ENCODE data around the gene GSE1. TPM values are rescaled to one million over a fixed set of nuclear protein-coding genes. Genes with fewer than 3 reads are reported as not detected.

Gene GSE1
- total RNA-seq, 8 experiments from 2014 or later: 13.0 to 63.2 (median 38.5) TPM

DNA sequence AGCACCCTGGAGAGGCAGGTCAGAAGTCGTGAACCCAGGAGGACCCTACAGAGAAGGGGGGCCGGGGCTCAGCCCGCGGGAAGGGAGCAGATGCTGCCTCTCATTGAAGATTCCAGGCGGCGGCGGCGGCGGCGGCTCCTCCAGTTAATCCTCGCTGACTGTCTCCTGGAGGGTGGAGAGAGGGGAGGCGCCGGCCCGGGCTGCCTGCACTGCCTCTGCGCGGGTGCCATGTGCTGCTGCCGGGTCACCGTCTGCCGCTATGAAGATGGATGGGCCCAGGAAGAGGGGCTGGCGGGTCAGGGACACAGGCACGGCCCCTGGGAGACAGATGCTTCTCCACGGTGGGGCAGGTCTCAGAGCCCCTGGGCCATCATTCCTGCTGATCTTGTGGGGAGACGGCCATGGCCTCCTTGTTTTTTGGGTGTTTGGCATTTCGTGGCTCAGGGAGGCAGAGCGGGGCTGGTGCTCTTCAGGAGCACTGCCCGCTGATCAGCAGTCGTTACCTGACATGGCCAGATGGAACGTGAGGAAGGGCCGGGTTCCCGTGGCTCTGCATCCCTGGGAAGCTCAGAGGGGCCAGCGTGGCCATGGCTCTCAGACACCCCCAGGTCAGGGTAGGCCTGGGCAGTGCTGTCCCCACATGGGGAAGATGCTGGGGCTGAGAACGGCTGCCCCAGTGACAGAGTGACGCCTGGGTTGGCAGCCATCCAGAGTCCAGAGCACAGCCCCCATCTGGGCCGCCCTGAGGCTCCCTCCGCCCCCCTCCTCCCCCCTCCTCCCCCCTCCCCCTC is 39.5 kb downstream of the GSE1 start:
- peaks cover 52 to 56% of the 10 kb centered on the region in 2 donors for H3K4me1 ChIP-seq (replicated peaks in 1 of 2)
- peak; percentile 80 to 92 (median 86) for ATAC-seq (replicated peaks in 6 of 8)
- in situ Hi-C loops (cut with MboI; ENCODE audit: low pct_unique_long_range_greater_than_20kb in 2 of 9, low sequenced_read_pairs in 9 of 9, unreplicated experiment in 9 of 9): no loop called here
- peak overlapping the region; percentile 90 to 95 for H3K27ac ChIP-seq
- no peak overlapping the region for H3K4me3 ChIP-seq
- 16 to 80% (median 17%) methylated on average over 2 to 12 of the region's 35 CpGs; no CpG with 5 or more reads in 6 of the 10 experiments for WGBS, 10 experiments

DNA sequence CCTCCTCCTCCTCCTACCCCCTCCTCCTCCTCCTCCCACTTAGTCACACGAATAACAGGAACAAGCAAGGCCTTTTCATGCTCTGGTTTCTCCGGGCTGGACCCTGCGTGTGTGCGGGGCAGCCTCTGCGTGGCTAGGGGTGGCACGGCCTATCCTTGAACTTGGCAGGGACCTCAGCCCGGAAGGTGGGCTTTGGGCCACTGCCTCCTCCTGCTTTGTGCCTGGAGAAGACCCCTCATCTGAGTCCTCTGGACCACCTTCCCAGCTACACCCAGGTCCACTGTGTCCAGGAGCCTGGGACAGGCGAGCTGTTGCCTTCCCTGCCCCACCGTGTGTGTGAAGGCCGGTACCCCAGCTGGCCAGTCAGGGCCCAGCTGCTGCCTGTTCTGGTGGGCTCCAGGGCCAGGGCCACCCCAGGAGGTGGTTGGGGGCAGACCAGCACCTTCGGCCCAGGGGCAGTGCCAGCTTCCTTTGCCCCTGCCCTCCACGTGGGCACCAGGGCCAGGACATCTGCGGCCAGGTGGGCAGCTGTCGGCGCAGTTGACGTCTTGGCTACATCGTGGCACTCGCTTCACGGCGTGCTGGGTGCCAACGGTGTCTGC is 40.3 kb downstream of the GSE1 start:
- Histone ChIP-seq H3K4me1 (replicated peaks in 1 of 2) (peaks cover 50 to 52% of the 10 kb centered on the region in 2 donors), H3K27ac (peak overlapping the region; percentile 70 to 82), H3K4me3 (no peak overlapping the region)
- ATAC-seq (replicated peaks in 6 of 8): no peak
- WGBS, 10 experiments: 98 to 100% methylated on average over 7 to 8 of the region's 21 CpGs; no CpG with 5 or more reads in 8 of the 10 experiments
- in situ Hi-C loops (cut with MboI; ENCODE audit: low pct_unique_long_range_greater_than_20kb in 2 of 9, low sequenced_read_pairs in 9 of 9, unreplicated experiment in 9 of 9): no loop called here

DNA sequence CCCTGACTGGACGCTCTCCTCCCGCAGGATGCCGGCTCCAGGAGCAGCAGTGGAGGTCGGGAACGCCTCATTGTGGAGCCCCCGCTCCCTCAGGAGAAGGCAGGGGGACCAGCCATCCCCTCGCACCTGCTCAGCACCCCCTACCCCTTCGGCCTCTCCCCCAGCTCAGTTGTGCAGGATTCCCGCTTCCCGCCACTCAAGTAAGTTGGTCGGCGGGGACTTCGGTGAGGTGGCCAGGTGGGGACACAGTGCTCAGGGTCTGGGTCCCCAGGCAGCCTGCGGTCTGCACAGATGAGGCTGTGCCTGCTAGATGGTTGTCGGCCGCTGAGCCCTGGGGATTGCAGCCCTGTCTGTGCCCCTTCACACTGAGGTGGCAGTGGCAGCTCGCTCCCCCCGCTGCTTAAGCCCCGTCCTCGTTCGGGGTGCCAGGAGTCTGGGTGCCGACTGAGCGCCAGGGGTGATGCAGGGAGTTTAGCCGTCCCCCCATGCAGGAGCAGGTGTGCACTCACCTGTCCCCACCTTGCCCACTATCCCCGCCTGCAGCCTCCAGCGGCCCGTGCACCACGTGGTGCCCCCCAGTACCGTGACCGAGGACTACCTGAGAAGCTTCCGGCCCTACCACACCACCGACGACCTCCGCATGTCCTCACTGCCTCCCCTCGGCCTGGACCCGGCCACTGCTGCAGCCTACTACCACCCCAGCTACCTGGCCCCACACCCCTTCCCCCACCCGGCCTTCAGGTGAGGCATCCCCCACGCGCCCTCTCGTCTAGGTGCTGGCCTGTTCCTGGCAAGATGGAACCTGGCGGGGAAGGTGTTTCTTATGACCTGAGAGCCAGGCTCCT is 41.4 kb downstream of the GSE1 start:
- in situ Hi-C loops (cut with MboI; ENCODE audit: low pct_unique_long_range_greater_than_20kb in 2 of 9, low sequenced_read_pairs in 9 of 9, unreplicated experiment in 9 of 9): no loop called here
- 100% methylated on average over 1 to 2 of the region's 41 CpGs; no CpG with 5 or more reads in 8 of the 10 experiments for WGBS, 10 experiments

DNA sequence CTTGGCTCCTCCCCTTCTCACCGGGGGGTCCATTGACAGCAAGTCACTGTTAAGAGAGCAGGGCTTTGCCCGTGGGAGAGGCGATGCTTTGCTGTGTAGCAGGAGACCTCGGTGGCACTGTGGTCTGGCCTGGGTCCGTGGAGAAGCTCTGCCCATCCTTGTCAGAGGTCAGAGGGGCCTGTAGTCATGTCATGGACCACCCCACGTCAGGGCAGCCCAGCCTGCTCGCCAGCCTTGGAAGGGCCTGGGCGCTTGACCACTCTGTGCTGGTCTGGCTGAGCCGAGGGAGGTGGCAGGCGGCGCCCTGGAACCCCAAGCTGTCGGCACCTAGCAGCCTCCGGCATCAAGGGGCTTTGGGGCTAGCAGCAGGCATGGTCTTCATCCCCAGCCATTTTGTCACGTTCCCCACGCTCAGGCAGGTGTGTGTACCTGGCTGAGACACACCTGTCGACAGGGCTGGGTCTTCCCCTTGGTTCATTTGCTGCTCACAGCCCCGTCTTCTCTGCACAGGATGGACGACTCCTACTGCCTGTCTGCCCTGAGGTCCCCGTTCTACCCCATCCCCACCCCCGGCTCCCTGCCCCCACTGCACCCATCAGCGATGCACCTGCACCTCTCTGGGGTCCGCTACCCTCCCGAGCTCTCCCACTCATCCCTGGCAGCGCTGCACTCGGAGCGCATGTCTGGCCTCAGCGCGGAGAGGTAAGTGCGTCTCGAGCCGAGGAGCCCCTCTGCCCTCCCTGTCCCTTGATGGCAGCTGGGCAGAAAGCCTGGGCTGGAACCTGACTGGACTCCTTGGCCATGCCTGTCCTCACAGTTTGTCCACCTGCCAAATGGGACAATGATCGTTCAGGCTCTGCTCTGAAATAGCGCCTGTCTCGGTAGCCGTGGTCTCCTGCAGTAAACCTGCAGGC is 42.4 kb downstream of the GSE1 start:
- H3K4me3 ChIP-seq: no peak overlapping the region
- H3K27ac ChIP-seq: no peak overlapping the region
- 40 to 100% (median 86%) methylated on average over 1 to 4 of the region's 35 CpGs; no CpG with 5 or more reads in 7 of the 10 experiments for WGBS, 10 experiments
- H3K4me1 ChIP-seq (replicated peaks in 1 of 2): peaks cover 33 to 34% of the 10 kb centered on the region in 2 donors
- in situ Hi-C loops (cut with MboI; ENCODE audit: low pct_unique_long_range_greater_than_20kb in 2 of 9, low sequenced_read_pairs in 9 of 9, unreplicated experiment in 9 of 9): no loop called here
- no peak for ATAC-seq (replicated peaks in 6 of 8)

More for the DNA sequence above, 41.4 kb downstream of the GSE1 start:
- H3K4me3 ChIP-seq: no peak overlapping the region
- no peak for ATAC-seq (replicated peaks in 6 of 8)
- peaks cover 39 to 41% of the 10 kb centered on the region in 2 donors for H3K4me1 ChIP-seq (replicated peaks in 1 of 2)
- peak overlapping the region in 1 of 2 donors; percentile 70 for H3K27ac ChIP-seq

DNA sequence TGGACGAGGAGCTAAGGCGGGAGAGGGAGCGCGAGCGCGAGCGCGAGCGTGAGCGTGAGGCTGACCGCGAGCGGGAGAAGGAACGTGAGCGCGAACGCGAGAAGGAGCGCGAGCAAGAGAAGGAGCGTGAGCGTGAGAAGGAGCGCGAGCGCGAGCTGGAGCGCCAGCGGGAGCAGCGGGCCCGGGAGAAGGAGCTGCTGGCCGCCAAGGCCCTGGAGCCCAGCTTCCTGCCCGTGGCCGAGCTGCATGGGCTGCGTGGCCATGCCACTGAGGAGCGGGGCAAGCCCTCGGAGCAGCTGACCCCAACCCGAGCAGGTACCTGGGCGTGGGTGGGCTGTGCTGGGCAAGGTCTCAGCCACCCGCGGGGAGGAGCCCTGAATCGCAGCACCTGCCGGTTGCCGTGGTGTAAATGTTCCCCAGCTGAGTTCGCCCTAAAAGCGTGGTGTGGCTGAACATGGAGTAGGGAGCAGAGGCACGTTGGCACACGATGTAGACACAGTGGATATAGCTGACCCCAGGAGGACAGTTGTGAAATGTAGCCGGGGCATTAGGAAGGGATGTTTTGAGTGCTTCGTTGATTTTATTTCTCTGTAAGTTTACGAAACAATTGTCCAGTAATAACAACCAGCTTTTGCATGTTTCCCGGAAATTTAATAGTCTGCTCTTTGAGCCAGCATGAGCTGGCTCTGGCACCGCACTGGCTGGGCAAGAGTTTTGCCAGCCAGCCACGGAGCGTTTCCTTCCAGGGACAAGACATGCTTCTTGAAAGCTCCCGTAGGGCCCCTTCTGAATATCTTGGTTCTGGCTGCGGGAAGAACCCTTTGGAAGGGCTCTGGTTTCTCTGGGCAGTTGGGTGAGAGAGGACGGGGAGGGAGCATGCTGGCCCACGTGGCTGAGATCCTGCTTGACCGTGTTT is 43.5 kb downstream of the GSE1 start:
- no peak for ATAC-seq (replicated peaks in 6 of 8)
- no peak overlapping the region for H3K27ac ChIP-seq
- no peak overlapping the region for H3K4me3 ChIP-seq
- in situ Hi-C loops (cut with MboI; ENCODE audit: low pct_unique_long_range_greater_than_20kb in 2 of 9, low sequenced_read_pairs in 9 of 9, unreplicated experiment in 9 of 9): no loop called here
- H3K4me1 ChIP-seq (replicated peaks in 1 of 2): peaks cover 32 to 33% of the 10 kb centered on the region in 2 donors
- WGBS, 10 experiments: 60 to 98% (median 95%) methylated on average over 9 to 40 of the region's 59 CpGs; no CpG with 5 or more reads in 1 of the 10 experiments

DNA sequence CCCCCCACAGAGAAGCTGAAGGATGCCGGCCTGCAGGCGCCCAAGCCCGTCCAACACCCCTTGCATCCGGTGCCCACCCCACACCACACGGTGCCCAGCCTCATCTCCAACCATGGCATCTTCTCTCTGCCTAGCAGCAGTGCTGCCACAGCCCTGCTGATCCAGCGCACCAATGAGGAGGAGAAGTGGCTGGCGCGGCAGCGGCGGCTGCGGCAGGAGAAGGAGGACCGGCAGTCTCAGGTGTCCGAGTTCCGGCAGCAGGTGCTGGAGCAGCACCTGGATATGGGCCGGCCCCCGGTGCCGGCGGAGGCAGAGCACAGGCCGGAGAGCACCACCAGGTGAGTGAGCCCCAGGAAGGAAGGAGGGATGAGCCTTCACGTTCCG is 44.1 kb downstream of the GSE1 start:
- Histone ChIP-seq H3K4me3 (no peak overlapping the region), H3K27ac (no peak overlapping the region), H3K4me1 (replicated peaks in 1 of 2) (peaks cover 32 to 33% of the 10 kb centered on the region in 2 donors)
- in situ Hi-C loops (cut with MboI; ENCODE audit: low pct_unique_long_range_greater_than_20kb in 2 of 9, low sequenced_read_pairs in 9 of 9, unreplicated experiment in 9 of 9): no loop called here
- WGBS, 10 experiments: 95 to 100% (median 98%) methylated on average over 1 to 10 of the region's 21 CpGs; no CpG with 5 or more reads in 6 of the 10 experiments
- no peak for ATAC-seq (replicated peaks in 6 of 8)

DNA sequence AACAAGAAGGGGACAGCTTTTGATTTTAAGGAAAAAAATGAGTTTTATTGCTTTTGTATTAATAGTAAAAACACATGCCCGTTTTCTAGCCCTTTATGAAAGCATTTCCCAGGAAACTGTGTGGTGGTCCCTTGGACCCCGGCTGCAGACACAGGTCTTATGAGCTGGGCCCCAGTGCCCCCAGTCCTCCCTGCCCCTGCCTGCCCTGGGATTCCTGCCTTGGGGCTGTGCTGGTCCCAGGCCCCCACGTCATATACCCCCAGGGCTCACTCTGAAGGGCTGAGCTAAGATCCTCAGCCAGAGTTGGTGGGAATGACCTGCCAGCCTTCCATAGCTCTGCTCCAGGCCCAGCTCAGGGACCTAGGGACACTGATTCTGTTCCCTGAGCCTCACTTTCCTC is 44.9 kb downstream of the GSE1 start:
- in situ Hi-C loops (cut with MboI; ENCODE audit: low pct_unique_long_range_greater_than_20kb in 2 of 9, low sequenced_read_pairs in 9 of 9, unreplicated experiment in 9 of 9): no loop called here
- no peak overlapping the region for H3K4me3 ChIP-seq
- no peak overlapping the region for H3K27ac ChIP-seq
- peaks cover 33 to 34% of the 10 kb centered on the region in 2 donors for H3K4me1 ChIP-seq (replicated peaks in 1 of 2)
- WGBS, 10 experiments: no CpG with 5 or more reads among the region's 3 CpGs
- ATAC-seq (replicated peaks in 6 of 8): no peak

DNA sequence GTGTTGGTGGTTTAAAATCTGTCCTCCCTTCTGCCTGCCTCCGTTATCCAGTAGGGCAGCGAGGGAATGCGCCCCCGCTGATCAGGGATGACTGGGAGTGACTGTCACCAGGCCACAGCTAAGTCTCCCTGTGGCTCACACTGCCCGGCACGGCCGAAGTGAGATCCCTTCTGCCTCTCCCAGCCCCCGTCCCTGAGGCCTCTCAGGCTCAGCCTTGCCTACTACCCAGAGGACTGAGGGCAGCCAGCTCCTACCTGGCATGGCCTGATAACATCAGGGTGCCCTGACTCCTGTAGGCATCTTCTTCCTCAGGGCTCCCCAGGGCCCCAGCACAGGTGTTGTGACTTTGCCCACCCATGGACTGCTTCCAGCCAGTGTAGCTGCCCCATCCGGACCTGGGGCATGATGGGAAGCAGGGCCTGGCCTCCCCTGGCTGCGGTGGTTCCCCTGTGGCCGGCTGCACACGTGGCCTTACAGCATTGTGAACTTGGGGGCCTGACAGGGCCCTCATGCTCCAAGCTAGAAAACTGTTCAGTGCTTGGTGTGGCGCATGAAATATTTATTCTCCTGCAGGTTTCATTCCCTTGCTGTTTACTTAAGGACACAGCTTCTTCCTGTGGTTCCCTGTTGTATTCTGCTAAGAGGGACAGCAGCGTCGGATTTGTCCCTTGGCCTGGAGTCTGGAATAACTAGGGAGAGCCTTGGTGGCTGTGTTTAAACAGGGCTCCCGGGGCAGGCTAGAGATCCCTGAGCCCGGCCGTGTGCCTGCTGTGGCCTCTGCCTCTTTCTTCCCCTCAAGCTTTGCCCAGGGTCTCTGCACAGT is 45.6 kb downstream of the GSE1 start:
- ATAC-seq (replicated peaks in 6 of 8): no peak
- Histone ChIP-seq H3K4me1 (replicated peaks in 1 of 2) (peaks cover 30 to 33% of the 10 kb centered on the region in 2 donors), H3K4me3 (no peak overlapping the region), H3K27ac (no peak overlapping the region)
- in situ Hi-C loops (cut with MboI; ENCODE audit: low pct_unique_long_range_greater_than_20kb in 2 of 9, low sequenced_read_pairs in 9 of 9, unreplicated experiment in 9 of 9): no loop called here
- WGBS, 10 experiments: 75 to 100% (median 94%) methylated on average over 2 to 15 of the region's 18 CpGs; no CpG with 5 or more reads in 3 of the 10 experiments

DNA sequence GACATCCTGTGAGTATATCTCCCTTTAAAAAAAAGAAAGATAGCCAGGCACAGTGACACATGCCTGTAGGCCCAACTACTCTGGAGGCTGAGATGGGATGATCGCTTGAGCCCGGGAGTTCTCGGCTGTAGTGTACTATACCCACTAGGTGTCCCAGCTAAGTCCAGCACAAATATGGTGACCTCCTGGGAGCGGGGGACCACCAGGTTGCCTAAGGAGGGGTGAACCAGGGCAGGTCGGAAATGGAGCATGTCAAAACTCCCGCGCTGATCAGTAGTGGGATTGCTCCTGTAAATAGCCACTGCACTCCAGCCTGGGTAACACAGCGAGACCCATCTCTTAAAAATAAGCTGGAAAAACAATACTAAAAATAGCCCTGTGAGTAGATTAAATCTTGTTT is 46.2 kb downstream of the GSE1 start:
- Histone ChIP-seq H3K4me3 (no peak overlapping the region), H3K27ac (no peak overlapping the region), H3K4me1 (replicated peaks in 1 of 2) (peaks cover 29 to 31% of the 10 kb centered on the region in 2 donors)
- in situ Hi-C loops (cut with MboI; ENCODE audit: low pct_unique_long_range_greater_than_20kb in 2 of 9, low sequenced_read_pairs in 9 of 9, unreplicated experiment in 9 of 9): no loop called here
- ATAC-seq (replicated peaks in 6 of 8): no peak
- 60 to 100% (median 94%) methylated on average over 1 to 7 of the region's 8 CpGs; no CpG with 5 or more reads in 5 of the 10 experiments for WGBS, 10 experiments

DNA sequence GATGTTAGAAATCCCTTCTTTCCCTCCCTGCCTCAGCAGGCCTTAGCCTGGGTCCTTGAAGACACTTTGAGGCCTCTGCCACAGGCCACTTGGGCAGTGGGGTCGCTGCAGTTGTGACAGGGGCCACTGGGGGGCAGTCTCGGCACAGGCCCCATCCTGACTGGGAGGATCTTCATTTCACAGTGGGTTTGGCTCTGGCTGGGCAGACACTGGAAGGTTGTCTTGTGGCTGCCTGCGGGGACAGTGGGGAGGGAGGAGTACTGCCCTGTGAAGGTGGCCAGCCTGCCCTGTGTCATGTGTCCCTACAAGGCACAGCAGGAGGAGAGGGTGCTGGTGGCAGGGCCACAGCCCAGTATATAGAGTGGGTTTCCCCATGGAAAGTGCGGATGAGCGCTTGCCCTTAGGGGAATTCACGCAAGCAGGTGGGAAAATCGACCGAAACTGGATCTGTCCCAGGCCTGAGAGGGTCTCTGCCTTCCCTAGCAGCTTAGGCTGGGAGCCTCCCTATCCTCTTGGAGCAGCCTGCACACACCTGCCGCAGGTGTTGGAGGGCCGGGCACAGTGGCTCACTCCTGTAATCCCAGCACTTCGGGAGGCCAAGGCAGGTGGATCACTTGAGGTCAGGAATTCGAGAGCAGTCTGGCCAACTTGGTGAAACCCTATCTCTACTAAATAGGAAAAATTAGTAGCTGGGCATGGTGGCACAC is 46.8 kb downstream of the GSE1 start:
- peak; percentile 21 to 96 (median 46) for ATAC-seq (replicated peaks in 6 of 8)
- no peak overlapping the region for H3K27ac ChIP-seq
- 0 to 100% (median 80%) methylated on average over 1 to 6 of the region's 12 CpGs; no CpG with 5 or more reads in 3 of the 10 experiments for WGBS, 10 experiments
- no peak overlapping the region for H3K4me3 ChIP-seq
- in situ Hi-C loops (cut with MboI; ENCODE audit: low pct_unique_long_range_greater_than_20kb in 2 of 9, low sequenced_read_pairs in 9 of 9, unreplicated experiment in 9 of 9): no loop called here
- peaks cover 29 to 31% of the 10 kb centered on the region in 2 donors for H3K4me1 ChIP-seq (replicated peaks in 1 of 2)
